ENCODE results near the gene MOK.
A peak's percentile ranks its signal among the peaks of the same experiment; 100 is the strongest.

MOK gene

DNA sequence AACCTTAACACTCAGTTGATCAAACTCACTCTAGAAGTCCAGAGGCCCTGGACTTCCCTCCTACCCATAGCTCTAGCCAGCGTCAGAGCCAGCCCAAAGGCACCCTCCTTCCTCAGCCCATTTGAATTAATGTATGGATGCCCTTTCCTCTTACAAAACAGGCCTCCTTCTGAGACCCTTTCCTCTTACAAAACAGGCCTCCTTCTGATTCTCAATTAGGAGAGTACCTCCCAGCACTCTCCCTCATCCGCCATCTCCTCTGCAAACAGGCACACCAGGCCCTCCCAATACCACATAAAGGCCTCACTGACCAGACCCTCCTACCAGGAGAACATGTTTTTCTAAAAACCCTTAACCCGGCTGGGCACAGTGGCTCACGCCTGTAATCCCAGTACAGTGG, 65.7 kb downstream of the MOK start:
- DNase-seq = no peak

DNA sequence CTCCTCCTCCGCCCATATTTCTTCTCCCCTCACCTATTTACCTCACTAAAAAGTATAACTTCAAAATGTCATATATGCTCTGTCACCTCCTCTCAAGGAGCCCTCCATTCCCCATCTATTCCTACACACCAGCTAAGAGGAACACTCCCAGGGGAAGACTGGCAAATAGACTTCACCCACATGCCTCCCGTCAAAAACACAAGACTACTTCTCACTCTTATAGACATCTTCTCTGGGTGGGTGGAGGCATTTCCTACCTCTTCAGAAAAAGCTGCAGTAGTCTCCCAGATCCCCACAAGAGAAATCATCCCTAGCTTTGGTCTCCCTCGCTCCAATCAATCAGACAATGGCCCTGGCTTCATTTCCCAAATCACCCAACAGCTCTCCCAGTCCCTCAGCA, 66.2 kb downstream of the MOK start:
- DNase-seq = no peak

DNA sequence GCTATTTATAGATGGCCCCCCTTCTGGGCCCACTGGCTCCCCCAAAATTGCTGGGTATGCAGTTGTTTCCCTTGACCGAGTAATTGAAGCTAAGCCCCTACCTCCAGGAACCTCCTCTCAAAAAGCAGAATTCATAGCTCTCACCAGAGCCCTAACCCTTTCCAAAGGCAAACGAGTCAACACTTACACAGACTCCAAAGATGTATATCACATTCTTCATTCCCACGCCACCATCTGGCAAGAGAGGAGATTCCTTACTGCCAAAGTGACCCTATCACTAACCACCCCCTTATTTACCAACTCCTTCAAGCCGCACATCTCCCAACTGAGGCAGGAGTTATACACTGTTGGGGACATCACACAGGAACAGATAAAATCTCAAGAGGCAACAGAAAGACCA, 66.8 kb downstream of the MOK start:
- DNase-seq = no peak

DNA sequence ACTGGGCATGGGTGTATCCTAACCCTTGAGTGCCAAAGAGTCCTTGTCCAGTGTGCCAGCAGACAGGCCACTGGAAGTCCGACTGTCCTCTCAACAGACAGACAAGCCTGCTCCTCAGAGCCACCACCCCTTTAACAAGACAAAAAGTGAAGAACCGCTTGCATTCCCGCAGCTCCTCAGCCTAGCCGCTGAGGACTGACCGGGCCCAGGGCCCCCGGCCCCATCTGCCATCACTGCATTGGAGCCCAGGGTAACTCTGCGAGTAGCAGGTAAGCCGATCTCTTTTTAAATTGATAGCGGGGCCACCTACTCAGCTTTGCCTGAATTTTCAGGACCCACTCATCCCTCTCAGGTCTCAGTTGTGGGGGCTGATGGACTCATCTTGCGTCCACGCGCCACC, 68.9 kb downstream of the MOK start:
- DNase-seq = no peak

DNA sequence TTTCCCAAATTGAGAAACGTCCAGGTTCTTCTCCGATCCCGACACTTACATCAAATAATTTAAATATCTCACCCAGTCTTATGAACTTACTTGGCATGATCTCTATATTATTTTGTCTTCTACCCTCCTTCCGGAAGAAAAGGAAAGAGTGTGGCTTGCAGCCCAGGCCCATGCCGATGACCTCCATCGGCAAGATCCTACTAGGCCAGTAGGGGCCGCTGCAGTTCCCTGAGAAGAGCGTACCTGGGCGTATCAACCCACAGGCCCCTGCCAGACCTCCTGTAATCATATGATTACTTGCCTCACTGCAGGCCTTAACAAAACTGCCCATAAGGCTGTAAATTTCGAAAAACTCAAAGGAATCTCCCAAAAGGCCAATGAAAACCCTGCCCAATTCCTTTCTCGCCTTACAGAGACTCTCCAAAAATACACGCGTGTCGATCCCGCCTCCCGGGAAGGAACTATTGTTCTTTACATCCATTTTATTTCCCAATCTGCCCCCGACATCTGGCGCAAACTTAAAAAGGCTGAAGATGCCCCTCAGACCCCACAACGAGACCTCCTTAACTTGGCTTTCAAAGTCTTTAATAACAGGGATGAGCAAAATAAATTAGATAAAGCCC, 69.6 kb downstream of the MOK start:
- DNase-seq = peak; percentile 86

DNA sequence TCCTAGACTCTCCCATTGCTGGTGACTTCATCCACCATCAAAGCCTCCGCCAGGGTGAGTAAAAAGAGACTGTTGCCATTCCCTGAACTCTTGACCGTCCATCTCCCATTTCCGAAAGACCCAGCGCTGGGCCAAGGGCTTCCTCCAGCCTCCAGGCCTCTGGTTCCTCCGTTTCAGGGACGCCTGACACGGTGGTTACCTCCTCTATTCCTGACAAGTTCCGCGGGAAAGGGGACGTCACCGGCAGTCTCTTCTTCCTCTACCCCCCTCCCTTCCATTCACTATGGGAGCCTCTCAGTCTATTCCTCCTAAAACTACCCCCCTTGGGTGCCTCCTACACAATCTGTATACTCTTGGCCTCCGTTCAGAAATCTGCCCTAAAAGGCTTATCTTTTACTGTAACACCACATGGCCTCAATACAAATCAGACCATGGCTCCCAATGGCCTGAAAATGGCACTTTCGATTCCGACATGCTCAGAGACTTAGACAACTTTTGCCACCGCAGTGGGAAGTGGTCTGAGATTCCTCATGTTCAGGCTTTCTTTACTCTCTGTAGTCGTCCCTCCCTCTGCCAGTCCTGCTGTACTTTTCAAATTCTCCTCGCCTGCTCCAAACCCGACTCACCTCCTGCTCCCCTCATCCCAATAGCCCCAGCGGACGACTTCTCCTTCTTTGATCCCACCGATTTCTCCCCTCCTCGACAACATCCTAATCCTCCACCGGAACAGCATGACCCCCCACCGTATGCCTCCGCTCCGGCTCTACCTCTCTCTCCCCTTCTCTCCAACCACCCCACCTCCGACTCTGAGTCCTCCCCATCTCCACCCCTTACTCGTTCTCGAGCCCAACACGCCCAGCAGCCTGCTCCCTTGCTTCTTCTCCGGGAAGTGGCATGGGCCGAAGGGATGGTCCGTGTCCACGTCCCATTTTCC, 70.4 kb downstream of the MOK start:
- DNase-seq = no peak

DNA sequence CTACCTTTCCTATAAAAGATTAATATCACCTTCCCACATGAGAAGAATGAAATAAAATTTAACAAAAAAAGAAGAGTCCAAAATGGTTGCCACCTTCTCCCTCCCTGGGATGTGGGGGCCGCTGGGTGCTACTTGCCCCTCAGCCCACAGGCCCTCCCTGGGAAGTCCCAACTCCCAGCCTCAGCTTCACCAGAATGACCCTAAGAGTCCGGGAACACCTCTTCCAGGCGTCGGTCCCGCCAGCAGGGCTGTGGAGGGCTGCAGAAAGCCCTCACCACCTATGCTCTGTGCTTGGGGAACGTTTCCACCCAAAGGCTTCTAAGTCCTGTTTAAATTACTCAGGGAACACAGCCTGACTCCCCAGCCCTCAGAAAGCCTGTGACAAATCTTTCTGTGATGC, 71.9 kb downstream of the MOK start:
- DNase-seq = no peak

DNA sequence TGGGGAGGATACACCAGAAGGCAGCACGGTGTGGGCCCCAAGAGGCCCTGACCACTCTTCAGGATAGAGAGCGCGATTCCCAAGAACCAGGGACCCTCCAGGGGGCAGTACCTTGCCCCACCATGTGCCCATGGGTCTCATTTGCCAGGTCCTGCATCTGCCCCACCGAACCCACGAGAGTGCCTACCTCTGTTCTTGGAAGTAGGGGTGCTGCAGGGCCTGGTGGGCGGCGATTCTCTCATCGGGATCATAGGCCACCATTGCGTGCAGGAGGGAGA, 72.7 kb downstream of the MOK start:
- no peak for DNase-seq

DNA sequence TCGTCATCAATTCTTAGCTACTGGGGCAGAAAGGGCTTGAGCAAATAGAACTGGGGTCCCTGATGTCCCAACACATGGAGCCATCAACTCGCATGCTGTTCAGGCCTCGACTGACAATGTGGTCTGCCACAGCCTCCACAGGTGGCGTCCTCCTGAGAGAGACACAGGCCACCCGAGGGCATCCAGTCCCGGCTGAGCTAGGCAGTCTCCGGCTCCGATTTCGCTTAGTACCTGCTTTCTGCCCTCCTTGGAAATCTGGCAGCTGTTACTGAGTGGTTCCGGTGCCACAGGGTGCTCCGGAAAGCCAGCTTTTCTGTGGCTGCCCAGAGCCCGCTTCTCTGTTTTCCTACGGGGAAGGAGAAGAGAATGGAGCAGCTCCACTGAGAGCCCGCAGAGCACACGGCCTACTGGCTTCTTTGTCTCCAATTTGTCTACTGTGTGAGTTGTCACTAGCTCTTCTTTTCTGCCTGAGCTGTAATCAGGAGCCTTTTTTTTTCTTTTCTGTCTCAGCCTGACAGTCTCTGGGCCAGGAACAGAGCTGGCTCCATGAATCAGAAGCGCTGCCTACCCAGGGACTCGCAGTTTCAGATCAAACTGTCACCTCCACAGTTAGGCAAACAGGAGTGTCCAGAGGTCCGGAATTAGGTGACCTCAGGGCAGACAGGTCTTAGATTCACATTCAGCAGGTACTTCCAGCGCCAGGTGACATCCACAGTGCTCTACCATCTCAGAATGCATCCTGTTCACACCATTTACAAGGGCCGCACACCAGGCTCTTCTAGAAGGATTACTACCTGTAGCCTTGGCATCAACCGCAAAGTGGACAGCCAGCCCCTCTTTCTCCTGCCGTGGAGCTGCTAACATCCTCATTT, 73.3 kb downstream of the MOK start:
- DNase-seq = no peak

DNA sequence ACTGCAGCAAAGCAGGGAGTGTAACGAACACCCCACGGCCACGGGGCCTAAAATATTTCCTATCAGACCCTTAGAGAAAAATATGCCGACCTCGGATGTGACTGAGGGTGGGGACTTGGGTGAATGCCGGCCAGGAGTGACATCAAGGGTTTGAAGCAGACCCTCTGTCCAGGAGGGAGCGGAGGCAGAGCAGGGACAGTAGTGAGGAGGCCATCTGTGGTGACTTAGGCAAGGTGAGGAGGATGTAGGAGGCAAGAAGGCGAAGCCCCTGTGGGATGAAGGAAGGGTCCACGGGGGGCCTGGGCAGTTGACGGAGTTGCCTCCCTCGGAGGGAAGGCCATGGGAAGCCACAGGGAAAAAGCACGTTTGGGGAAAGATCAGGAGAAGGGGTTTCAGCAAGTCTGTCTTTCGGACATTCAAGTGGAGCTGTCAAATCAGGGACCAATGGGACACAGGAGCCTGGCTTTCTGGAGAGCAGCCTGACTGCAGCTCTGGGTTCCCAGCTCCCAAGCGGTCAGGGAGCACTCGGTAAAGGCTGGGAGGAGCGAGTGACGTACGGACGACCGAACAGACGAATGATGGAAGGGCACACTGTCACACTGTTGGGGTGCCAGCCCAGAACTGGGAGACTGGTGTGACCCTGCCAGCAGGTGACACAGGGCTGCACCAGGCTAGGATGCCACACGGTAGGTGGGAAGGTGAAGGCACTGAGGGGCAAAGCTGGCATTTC, 74.3 kb downstream of the MOK start:
- no peak for DNase-seq

DNA sequence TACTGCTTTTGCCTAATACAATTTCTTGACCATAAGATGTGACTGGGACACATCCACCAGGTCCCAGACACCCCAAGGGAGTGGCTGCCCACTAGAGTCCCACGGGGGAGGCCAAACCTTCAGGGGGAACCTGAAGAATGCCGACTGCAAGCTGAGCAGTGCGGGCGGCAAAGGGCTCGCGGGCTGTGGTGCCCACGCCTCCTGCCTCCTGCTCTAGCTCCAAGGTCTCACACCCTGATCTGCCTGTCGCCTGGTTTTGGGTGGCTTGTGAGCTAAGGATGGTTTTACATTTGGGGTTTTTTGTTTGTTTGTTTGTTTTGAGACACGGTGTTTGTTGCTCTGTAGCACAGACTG, 75.2 kb downstream of the MOK start:
- DNase-seq = no peak

DNA sequence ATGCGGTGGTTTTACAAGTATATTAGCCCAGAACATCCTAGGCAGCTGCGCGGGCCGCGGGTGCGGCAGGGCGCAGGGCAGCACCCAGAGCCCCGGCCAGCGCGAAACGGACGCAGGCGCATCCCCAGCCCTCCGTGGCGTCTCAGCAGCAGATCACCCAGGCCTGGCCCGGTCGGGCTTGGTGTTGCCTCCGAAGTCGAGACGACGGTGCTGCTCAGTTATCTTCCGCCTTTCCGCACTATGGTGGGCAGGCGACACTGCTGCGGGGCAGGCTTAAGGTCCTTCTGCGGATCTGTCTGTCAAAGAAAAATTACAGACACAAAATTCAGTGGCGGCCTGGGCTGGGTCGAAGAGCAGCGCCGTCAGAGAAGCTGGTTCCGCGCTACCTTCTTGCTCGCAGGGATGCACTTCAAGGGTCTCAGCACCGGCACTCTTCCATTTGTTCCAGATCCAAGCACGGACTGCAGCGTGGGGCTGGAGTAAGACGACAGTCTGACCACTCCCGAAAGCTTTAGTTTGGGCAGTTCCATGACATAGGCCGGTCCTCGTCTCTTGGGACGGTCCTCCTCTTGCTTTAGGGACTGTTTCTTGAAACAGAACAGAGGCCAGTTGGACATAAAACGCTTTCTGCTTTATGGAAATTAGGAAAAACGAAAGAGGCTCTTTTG, 75.8 kb downstream of the MOK start:
- DNase-seq = no peak

DNA sequence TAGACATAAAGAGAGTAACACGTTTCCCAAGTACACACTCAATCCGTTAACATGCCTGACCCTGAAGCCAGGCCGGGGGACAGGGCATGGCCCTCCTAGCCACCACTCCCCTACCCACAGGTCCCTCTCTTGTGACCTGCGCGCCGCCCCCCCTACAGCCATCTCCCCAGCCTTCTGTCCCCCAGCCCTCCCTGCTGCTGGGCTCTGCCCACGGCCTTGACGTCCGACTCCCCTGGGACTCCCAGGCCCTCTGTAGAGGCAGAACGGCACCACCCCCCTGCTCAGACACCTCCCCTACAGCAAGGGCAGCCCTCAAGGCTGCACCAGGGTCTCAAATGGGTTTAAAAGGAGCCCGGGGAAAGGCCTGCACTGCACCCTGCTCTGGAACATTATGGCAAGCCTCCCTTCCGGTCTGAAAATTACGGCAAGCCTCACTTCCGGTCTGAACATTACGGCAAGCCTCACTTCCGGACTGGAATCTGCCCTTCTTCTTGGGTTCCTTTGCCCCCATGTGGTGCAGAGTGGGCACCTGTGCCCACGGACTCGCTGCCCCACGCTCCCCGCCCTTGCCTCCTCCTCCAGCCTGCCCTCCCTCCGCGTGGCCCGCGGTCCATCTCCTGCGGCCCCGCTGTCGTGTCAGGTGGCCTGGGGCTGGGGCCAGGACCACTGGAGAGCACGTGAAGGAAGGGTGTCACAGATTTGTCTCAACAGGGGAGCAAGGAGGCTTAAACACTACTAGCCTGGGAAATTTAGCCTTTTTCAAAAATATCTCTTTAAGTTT, 77.6 kb downstream of the MOK start:
- DNase-seq = no peak

DNA sequence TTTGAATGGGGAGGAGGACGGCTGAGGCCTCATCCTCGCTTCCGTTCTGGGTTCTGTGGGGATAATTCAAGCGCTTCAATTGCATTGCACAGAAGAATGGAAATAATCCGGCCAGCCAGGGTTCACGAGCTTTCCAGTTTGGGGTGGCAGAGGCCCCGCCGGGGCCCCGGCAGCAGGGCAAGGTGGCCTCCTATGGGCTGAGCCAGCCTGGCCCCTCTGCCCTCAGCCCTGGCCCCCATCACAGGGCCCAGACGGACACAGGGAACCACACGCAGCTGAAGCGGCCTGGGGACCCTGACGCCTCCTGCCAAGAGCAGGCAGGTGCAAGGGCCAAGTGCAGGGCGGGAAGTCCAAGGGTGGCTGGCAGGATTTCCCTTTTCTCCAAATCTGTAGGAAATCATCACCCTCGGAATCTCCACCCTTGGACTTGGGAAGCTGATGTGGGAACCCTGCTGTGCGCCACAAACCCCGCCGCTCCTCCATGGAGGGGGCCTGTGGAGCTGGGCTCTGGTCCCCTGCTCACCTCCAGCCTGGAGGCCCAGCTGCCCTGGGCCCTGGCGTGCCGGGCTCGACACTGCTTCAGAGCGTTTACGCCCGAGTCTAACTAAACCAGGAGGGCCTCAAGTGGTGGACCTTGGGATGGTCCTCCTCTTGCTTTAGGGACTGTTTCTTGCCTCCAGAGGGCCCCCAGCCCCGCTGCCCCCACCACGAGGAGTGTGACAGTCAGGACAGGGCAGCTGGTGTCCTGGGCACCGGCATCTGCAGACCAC, 78.4 kb downstream of the MOK start:
- no peak for DNase-seq

DNA sequence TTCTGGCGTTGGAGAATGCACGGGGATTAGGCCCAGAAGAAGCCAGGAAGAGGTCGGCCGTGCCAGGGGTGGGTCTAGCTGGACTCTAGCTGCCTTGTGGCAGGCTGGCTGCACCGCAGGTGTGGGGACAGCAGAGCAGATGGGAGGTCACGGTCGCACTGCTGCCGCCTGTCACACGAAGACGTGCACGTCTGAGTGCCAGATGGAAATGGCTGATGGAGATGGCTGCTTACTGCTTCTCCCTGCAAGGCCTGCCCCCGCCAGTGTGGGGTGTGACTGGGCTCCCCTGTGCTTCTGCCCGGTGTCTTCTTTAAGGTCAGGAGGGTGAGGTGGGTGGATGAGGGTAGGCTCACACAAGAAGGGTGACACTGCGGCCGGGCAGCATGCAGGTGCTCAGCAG, 79.0 kb downstream of the MOK start:
- no peak for DNase-seq

DNA sequence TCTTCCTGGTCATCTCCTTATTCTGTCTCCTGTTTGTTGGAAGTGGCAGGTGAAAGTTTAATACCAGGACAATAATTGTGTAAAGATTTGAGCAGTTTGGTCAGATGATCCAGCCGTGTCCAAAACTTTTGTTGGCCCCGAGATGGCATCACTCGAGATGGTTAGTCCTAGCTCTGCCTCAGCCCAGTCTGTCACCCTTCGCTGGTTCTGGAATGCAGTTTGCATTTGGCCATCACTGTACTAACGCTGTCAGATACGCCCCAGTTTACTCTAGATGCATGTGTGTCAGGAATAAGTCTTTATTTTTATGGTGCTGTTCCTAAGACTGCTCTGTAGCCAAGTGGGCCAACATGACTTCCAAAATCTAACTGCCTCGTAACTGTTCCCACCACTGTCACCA, 79.6 kb downstream of the MOK start:
- DNase-seq = no peak

DNA sequence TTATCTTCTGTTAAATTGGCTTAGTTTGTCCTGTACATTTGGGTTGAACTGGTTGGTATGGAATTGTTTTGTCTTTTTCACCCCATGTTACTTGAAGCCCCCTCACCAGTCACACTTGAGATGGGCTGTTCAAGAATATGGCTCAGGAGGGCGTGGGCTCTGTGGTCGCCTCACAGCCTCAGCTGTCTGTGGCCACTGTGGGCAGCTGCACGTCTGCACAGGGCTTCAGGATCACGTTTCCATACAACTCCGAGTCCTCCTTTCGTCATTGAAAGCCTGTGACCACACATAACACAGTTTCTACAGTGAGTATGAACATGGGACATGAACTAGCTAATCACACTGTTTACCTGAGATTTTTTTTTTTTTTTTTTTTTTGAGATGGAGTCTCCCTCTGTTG, 81.3 kb downstream of the MOK start:
- DNase-seq = no peak

DNA sequence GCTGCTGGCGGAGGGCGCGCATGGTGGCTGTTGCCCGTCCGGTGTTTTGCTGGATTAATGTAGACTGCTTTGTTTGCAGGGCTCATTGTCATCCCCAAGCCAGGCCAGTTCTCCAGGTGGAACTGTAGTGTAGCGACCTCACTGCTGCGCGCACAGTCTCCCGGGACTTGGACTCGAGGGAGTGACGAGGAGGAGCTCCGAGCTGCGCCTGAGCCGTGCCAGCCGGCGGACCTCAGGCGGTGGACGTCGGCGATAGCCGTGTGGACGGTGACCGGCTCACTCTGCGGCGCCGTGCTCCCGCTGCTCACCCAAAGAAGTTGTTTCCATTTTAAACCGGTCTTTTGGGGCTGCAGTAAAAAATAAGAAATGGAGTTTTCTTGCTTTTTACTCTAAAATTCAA, 82.2 kb downstream of the MOK start:
- no peak for DNase-seq

DNA sequence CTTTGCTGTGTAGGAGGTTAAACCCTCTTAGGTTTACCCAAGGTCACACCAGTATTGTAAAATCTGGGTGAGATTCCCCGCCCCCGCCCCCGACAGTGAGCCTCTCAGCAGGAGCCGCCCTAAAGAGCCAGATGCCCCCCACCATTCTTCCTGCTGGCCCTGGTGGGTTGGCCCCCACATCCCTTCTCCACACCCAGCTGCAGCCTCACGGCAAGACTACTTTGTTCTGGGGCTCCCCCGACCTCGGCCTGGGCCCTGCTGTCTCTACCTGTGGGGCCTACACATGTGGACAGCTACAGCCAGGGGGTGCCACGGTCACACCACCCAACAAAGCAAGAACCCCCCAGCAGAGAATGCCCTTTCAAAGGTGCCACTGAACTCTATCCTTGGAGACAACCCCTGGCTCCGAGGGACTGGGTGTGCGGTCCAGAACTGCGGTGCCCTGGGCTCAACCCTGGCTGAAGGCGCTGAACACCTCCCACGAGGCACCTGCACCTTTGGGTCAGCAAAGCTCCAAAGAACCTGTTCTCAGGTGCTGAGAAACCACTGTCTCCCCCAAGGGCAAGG, 82.9 kb downstream of the MOK start:
- no peak for DNase-seq

DNA sequence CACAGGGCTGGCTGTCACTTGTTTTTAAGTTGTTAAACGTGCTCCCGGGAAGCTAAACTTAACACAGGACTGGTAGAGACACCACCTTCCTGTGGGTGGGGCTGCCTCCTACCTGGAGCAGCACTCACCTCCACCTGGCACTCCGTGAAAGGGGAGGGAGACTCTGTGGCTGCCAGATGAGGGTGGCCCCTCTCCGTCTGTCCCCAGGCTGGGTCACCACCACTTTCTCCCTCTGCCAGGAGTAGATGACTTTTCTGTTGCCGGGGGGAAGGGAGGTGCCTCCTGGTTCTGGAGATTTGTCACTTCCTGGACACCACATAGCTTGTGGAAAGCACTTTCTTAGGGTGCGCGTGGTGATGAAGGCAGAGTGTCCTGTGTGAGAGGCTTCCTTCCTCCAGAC, 83.9 kb downstream of the MOK start:
- DNase-seq = no peak

DNA sequence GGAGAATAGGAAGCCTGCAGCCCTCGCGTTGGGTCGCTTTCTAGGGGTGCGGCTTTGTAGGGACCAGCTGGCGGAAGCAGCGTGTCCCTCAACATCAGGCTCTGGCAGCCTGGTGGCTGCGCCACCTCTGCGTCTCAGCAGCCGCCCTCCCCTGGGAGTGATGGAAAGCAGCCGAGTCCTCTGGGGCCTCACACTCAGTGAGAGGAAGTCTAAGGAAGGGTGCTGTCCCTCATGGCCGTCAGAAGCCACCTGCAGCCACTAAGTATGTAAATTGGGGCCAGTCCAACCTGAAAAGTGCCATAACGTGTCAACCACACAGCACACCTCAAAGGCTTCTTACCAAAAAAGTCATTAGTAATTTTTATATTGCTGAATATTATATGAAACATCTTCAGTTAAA, 84.9 kb downstream of the MOK start:
- no peak for DNase-seq

All from COR-L47 (cell line).